Neutrophil (primary cell): ENCODE results near the gene EPS8L1.
"Not testable (repeated sequence)": the region's sequence is repeated elsewhere in the genome, so short reads cannot be mapped to it uniquely, and the experiment has no call there.

Source experiments
- H3K27ac ChIP-seq: fragments of 200-600 bp; sonication (generic); 2 replicates; pipeline ENCODE4 v1.5.1; 2016; ENCODE audit warnings: mild to moderate bottlenecking, moderate library complexity
- H3K27me3 ChIP-seq: fragments of 200-600 bp; sonication (generic); 2 replicates; pipeline ENCODE4 v1.6.0; 2016; ENCODE audit warnings: mild to moderate bottlenecking
- H3K36me3 ChIP-seq: fragments of 200-600 bp; sonication (generic); 2 replicates; pipeline ENCODE4 v1.5.1; 2017
- H3K4me1 ChIP-seq, 2 experiments: fragments of 200-600 bp in 1 of 2; sonication (generic) in 1 of 2; 1 replicate in 1 of 2; 2 replicates in 1 of 2; pipeline versions ENCODE4 v1.5.1 to v1.6.1; 2013 to 2016; ENCODE audit warnings: low read depth in 1 of 2, low read length in 1 of 2, mild to moderate bottlenecking in 1 of 2, moderate library complexity in 1 of 2; ENCODE audit not compliant: control insufficient read depth in 1 of 2, insufficient read depth in 1 of 2
- H3K4me3 ChIP-seq, 2 experiments: fragments of 200-600 bp in 1 of 2; sonication (generic) in 1 of 2; 1 replicate in 1 of 2; 2 replicates in 1 of 2; pipeline ENCODE4 v1.5.1; 2013 to 2016; ENCODE audit warnings: low read depth in 1 of 2, low read length in 1 of 2, mild to moderate bottlenecking in 1 of 2, moderate library complexity in 1 of 2
- H3K9me3 ChIP-seq: fragments of 200-600 bp; sonication (generic); 2 replicates; pipeline ENCODE4 v1.5.1; 2016
- CTCF ChIP-seq: fragments of 200-600 bp; sonication (generic); IDR thresholded peaks from 2 replicates; pipeline ENCODE4 v1.5.1; 2016; ENCODE audit warnings: antibody characterized with exemption

EPS8L1 gene

GRCh38 chr19:55105237-55105636 is 29.6 kb downstream of the EPS8L1 start:
- TF ChIP-seq CTCF: no peak
- no peak overlapping the region for H3K27ac ChIP-seq
- H3K9me3 ChIP-seq: no peaks in the 10 kb centered on the region
- H3K4me3 ChIP-seq: no peak overlapping the region
- no peaks in the 10 kb centered on the region for H3K27me3 ChIP-seq
- peaks cover 68% of the 10 kb centered on the region for H3K36me3 ChIP-seq
- no peaks in the 10 kb centered on the region for H3K4me1 ChIP-seq

GRCh38 chr19:55106591-55106990 is 30.9 kb downstream of the EPS8L1 start:
- TF ChIP-seq CTCF: no peak
- Histone ChIP-seq H3K27me3 (no peaks in the 10 kb centered on the region), H3K9me3 (no peaks in the 10 kb centered on the region), H3K4me1 (no peaks in the 10 kb centered on the region), H3K36me3 (peaks cover 65% of the 10 kb centered on the region), H3K4me3 (no peak overlapping the region), H3K27ac (no peak overlapping the region)

- not testable (repeated sequence) for H3K27ac ChIP-seq, H3K27me3 ChIP-seq, H3K4me3 ChIP-seq, H3K9me3 ChIP-seq, H3K4me1 ChIP-seq
- H3K36me3 ChIP-seq: peaks cover 65% of the 10 kb centered on the region
Observed at GRCh38 chr19:55107252-55107651, 31.6 kb downstream of the EPS8L1 start.

- no peak for TF ChIP-seq CTCF
- Histone ChIP-seq H3K27ac (no peak overlapping the region), H3K4me1 (no peaks in the 10 kb centered on the region), H3K27me3 (no peaks in the 10 kb centered on the region), H3K36me3 (peaks cover 57% of the 10 kb centered on the region), H3K9me3 (no peaks in the 10 kb centered on the region), H3K4me3 (no peak overlapping the region)
Observed at GRCh38 chr19:55109527-55110291, 34.0 kb downstream of the EPS8L1 start.

- peaks cover 9 to 12% of the 10 kb centered on the region in 2 experiments for H3K4me1 ChIP-seq
- no peak overlapping the region for H3K4me3 ChIP-seq
- no peaks in the 10 kb centered on the region for H3K27me3 ChIP-seq
- H3K27ac ChIP-seq: no peak overlapping the region
- no peak for TF ChIP-seq CTCF
- H3K9me3 ChIP-seq: no peaks in the 10 kb centered on the region
- H3K36me3 ChIP-seq: peaks cover 58% of the 10 kb centered on the region
Observed at GRCh38 chr19:55111238-55111831, 35.7 kb downstream of the EPS8L1 start.

- H3K4me3 ChIP-seq: no peak overlapping the region
- H3K9me3 ChIP-seq: no peaks in the 10 kb centered on the region
- peaks cover 16 to 19% of the 10 kb centered on the region in 2 experiments for H3K4me1 ChIP-seq
- peaks cover 49% of the 10 kb centered on the region for H3K36me3 ChIP-seq
- no peak overlapping the region for H3K27ac ChIP-seq
- H3K27me3 ChIP-seq: no peaks in the 10 kb centered on the region
- no peak for TF ChIP-seq CTCF
Observed at GRCh38 chr19:55112246-55112776, 36.6 kb downstream of the EPS8L1 start.
